GM18505 (cell line): ENCODE data around the gene MAP1LC3B2.

Experiments
- ATAC-seq: cut with Tn5 transposase; IDR thresholded peaks from one replicate; pipeline ENCODE4 v1.9.1; 2021; ENCODE audit not compliant: unreplicated experiment
- POLR2A ChIP-seq: IDR thresholded peaks from 4 replicates; pipeline ENCODE4 v1.6.1; 2011; ENCODE audit warnings: borderline replicate concordance; ENCODE audit not compliant: insufficient read depth, insufficient read length; ENCODE audit errors: extremely low read depth

MAP1LC3B2 gene

DNA sequence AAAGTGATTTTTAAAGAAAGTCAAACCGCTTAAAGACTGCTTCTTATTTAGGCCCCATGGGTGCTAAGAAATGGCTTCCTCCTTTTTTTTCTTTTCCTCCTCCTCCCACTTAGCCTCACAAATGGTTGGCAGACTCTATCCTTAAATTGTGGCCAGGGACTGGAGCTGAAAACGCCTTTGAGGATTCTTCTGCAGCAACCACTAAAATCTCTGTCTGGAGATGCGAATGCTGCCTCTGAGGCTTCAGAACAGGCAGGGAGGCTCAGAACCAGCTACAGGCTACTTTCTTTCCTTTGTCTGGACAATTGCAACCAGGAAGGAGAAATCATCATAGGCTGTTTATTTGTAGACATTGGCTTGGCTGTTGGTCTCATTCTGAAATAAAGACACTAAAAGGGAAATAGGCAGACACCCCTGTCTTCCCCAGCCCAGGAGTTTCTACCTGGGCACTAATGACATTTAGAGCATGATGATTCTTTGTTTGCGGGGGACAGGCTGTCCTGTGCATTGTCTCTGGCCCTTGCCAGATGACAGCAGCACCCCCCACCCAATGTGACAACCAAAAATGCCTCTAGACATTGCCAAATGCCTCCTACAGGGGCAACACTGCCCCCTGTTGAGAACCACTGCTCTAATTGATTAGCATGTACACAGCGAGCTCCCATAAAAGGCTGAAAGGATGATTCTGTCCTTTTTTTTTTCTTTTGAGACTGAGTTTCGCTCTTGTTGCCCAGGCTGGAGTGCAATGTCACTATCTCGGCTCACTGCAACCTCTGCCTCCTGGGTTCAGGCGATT is 50.3 kb downstream of the MAP1LC3B2 start:
- no peak for ATAC-seq
- no peak for TF ChIP-seq POLR2A

DNA sequence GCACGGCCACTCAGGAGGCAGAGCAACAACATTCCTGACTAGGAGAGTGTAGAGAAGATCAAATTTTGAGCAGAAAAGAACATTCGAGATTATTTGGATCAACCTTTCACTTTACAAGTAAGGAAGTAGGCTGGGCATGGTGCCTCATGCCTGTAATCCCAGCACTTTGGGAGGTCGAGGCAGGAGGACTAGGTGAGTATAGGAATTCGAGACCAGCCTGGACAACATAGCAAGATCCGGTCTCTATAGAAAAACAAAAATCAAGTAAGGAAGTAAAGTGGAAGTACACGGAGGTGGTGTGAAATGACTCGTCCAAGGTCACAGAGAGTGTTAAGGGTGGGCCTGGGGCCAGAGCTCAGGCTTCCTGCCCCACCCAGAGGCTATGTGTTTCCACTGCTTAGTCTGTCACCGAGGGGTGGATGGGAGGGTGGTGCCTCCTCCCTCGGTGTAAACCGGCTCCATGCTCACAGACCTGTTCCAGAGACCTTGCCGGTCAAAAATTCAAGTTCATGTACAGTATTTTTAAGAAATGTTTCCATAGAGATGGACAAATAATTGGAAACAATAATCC is 51.9 kb downstream of the MAP1LC3B2 start:
- no peak for ATAC-seq
- TF ChIP-seq POLR2A, result no peak

DNA sequence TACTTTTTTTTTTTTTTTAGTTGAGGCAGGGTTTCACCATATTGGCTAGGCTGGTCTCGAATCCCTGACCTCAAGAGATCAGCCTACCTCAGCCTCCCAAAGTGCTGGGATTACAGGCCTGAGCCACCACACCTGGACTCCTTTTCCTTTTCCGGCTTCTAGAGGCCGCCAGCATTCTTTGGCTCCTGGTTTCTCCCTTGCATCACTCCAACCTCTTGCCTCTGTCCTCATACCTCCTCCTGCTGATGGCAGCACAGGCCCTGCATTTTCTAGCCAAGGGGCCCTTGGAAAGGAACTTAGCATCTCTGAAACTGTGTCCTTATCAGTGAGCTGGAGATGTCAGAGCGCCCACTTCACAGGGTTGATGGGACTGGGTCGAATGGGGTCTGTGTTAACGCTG is 53.3 kb downstream of the MAP1LC3B2 start:
- ATAC-seq, result no peak
- TF ChIP-seq POLR2A, result no peak

DNA sequence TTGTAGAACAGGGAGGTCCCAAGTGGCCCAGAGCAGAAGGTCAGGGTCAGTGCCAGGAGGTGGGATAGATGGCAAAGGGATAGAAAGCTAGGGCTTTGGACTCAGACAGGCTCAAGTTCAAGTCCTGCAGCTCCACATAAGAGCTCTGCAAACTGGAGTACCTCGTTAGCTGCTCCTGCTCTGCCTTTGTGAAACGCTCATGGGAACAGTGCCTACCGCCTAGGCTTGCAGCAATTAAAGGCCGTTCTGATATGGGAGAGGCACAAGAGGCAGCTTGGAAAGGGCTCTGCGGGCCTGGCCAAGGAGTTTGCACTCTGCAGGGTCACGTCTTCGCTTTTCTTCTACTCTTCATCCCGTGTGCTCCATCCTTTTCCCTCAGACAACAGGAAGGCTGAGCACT is 54.1 kb downstream of the MAP1LC3B2 start:
- ATAC-seq, result no peak
- no peak for TF ChIP-seq POLR2A

DNA sequence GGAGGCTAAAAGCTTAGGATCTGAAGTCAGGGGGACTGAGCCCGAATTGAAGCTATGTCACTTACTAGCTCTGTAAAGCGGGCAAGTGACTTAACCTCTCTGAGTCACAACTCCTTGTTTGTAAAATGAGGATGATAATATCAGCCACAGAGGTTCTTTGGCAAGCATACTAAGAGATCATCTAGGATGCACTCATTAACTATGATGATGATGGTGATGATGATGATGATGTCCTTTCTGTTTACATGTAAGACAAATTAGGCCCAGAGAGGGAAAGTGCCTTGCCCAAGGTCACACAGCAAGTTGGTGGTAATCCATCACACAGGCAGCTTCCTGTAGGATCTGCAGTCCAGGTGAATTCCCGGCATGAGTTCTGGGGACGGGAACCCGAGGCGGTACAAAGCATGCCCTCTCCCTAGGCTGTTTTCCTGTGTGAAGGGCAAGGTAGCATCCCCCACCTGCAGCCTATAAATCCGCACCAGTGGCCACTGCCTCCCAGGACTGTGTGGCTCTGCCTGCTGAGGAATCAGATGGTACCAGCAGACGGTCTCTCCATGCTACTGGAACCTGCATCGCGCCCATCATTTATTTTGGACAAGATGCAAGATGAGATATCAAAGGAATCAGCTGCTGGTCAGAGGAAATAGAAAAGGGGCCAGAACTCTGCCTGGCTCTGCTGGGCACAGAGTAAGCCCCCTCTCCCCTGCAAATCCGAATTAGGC is 55.2 kb downstream of the MAP1LC3B2 start:
- no peak for TF ChIP-seq POLR2A
- ATAC-seq, result no peak

DNA sequence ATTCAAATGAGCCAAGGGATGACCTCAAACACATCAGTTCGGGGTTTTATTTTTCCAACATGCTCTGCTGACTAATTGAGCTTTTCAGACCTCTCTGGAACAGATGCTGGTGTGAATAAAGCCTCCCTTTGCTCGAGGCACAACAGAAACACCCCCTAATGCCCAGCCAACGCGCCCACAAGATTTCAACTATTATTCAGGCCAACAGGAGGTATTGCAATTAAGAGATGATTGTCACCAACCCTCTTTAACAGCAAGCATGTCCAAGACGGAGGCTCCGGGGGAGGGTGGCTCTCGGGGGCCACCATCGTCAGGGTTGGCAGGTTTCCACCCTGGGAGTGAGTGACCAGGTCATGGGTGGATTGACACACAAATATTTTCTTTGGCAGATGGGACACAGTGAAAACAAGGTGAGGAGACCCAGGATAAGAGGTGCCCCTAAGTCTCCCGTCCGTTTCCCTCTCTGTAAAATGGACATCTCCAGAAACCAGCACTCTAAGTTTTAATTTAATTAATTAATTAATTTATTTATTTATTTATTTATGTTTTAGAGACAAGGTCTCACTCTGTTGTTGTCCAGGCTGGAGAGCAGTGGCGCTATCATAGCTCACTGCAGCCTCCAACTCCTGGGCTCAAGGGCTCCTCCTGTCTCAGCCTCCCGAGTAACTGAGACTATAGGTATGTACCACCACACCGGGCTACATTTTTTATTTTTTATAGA is 56.1 kb downstream of the MAP1LC3B2 start:
- no peak for TF ChIP-seq POLR2A

DNA sequence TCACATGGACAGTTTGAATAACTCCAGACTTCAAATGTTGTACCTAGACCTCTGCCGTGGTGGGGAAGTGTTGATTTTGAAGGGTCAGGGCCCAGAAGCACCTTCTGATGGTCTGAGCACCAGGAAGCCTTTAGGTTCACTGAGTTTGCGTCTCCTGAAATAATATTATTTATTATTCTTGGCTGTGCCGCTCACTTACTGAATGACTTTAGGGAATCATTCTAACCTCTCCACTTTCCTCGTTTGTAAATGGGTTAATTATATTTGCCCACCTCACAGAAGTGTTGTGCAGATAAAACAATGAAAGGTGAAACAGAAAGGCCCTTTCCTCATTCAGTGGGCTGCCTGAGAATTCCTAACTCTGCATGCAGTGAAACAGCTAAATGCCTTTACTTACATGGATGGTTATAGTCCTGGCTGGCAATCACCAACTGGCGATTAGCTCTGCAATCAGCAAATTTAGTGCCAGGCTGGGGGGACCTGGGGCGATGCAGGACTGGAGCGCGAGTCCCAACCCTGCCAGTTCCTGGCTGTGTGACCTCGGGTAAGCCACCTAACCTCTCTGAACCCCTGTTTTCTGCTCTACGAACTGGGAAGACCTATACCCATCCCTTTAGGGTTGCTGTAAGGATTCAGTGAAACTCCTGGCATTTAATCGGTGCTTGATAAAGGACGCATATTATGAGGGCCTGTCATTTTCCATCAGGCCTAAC is 57.5 kb downstream of the MAP1LC3B2 start:
- ATAC-seq, result no peak
- no peak for TF ChIP-seq POLR2A

More for the DNA sequence above, 56.1 kb downstream of the MAP1LC3B2 start:
- no peak for ATAC-seq

DNA sequence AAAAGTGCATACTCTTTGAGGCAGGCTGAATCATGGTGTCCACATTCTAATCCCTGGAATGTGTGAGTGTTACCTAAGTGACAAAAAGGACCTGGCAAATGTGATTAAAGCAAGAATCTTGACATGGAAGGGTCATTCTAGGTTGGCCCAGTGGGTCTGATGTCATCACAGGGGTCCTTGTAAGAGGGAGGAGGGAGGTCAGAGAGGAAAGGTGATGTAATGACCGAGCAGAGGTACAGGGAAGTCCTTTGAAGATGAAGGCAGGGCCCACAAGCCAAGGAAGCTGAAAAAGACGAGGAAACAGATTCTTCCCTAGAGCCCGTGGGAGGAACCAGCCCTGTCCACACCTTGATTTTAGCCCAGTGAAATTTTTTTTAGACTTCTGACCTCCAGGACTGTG is 60.1 kb downstream of the MAP1LC3B2 start:
- TF ChIP-seq POLR2A, result no peak
- no peak for ATAC-seq

DNA sequence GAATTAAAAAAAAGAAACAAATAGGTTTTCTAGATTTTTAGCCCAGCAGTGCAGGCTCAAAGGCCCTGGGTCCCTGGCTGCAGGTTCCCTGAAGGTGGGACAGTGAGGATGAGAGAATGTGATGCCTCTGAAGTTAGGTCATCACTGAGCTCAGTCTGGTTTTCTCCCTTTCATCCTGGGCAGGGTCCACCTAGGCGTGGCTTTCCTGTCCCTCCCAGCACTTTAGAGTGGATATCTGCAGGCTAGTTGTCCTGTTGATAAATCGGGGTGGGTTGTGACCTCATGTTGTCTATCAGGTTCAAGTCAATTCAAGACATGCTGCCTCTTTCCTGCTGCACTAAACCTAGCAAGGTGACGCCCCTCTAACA is 60.9 kb downstream of the MAP1LC3B2 start:
- no peak for ATAC-seq
- TF ChIP-seq POLR2A, result no peak

DNA sequence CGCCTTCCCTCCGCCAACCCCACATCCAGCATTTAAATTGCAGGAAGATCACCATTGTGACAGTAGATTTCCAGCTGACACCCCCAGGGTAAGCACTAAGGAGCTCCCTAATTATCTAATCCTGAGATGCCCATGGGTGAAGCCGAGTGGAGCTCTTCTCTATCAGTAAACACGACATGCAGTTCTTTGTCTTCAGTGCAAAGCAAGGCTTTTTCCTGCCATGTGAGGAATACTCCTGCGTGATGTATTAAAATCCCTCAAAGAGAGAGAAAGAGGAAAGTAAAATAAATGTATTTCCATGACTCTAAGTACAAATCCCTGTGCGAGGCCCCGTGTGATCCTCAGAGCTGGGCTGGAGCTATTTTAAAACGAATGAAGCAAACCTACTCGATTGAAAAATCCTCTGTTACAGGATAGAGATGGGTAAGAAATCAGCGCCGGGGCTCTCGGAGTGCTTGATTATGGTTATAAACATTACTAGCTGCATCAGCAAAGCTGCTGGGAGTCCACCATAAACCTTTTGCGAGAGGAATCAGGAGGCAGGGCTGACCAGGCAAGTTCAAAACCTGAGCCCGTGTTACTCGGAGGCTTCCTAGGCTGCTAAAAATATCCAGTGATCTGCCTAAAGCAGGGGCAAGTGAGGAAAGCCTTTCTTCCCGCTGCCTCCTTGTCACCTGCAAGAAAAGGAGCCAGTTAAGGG is 61.5 kb downstream of the MAP1LC3B2 start:
- ATAC-seq, result no peak
- no peak for TF ChIP-seq POLR2A

DNA sequence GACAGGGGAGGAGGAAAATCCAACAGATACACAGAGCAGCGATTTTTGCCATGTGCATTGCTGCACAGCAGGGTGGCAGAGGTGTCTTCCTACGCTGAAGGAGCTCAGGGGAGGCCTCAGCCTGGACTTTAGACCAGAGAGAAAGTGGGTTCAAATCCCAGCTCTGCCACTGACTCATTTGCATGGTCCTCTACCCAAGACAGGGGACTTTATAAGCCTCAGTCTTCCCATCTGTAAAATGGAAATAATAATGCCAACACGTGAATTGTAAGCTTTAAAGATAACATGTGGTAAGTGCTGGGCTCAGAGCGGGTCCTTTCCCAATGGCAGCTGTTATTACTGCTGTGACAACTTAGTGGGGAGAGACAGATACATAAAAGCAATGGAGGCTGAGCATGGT is 62.0 kb downstream of the MAP1LC3B2 start:
- ATAC-seq, result no peak
- TF ChIP-seq POLR2A, result no peak

DNA sequence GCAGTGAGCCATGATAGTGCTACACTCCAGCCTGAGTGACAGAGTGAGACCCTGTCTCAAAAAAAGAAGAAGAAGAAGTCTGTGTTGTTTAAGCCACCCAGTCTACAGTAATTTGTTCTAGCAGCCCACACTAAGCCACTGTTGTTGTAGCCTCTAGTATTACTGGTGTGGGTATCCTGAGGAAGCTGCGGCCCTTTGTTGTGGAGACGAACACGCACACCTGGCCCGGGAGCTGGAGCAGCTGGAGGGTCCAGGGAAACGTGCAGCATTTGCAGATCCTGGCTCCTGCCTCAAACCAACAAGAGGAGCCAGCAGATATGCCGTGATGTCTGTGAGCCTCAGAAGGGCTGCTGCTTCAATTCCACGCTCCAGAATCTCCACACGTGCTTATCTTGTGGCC is 65.3 kb downstream of the MAP1LC3B2 start:
- TF ChIP-seq POLR2A, result no peak
- ATAC-seq, result no peak

DNA sequence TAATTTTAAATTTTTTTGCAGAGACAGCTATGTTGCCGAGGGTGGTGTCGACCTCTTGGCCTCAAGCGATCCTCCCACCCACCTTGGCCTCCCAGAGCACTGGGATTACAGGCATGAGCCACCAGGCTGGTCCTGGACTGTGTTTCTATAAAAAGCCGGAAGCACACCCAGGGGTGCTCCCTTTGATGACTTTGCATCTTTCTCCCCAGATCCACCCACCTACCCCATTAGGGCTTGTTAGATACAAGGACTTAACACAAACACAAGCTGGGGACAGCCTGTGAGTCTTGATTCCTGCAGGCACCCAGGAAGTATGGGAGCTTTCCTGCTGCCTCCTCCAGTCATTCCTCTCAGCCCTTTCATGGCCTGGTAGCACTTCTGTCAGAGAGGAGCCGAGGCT is 67.0 kb downstream of the MAP1LC3B2 start:
- TF ChIP-seq POLR2A, result no peak
- no peak for ATAC-seq
